Renal cortex interstitium (tissue), 11 donors: Measurements from ENCODE around the gene PODXL. TPM values are rescaled to one million over a fixed set of nuclear protein-coding genes. Genes with fewer than 3 reads are reported as not detected.
A peak's percentile ranks its signal among the peaks of the same experiment; 100 is the strongest.

ENCODE experiments used
- DNase-seq, 11 donors: peaks; one replicate each; pipeline ENCODE4 v3.0.0-alpha.2; 2013; ENCODE audit warnings: low read depth in 9 of 11, low spot score in 4 of 11; ENCODE audit errors: extremely low read depth in 1 of 11
- polyA plus RNA-seq, 3 donors: library from polyadenylated mRNA; unstranded; fragments of 120-200 nt; gene quantifications; one replicate each; pipeline ENCODE4 v1.2.1, GENCODE V29; 2013; ENCODE audit not compliant: insufficient read length in 3 of 3

PODXL gene
- polyA plus RNA-seq, 3 donors, result 669 to 759 (median 678) TPM

GRCh38 chr7:131586259-131586658, 29.8 kb upstream of the PODXL start:
- DNase-seq, result peak in 1 of 11 donors; percentile 17

- DNase-seq, result no peak
These were observed 27.0 kb upstream of the PODXL start for GRCh38 chr7:131583430-131583829.

DNA sequence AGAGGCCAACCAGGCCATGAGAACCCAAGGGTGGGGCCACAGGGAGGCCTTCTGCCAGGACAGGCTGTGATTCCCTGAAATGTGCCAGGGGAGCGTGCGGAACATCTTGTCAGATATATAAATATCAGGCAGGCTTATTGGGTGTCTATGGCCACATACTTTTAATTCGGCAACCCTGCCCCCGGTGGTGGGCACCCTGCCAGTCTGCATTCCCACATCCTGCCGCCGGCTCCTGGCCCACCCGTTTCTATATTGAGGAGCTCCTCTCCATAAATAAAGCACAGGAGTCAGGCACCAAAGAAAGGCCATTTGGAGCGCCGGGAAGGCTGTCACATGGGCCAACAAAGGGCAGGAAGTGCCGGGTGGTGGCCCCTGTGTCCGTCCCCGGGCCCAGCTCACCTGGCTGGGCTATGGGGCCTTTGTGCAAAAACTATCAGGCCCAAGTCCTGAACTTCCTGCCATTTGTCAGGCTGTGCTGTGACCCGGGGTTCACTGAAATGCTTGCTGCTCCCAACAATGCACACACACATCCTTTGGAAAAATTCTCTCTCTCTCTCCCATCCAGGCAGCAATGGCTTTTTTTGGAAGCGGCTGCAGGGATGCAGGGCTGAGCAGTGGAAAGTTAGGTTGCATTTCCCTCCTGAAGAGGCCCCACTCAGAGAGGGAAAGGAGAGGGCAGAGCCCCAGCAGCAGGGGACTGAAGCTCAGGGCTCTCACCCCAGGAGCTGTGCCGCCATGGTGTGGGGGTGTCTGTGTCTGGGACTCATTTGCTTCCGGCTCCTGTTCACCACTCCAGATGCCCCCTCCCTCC, 25.0 kb upstream of the PODXL start:
- peak in 1 of 11 donors; percentile 35 for DNase-seq

- DNase-seq, result no peak
These were observed 22.2 kb upstream of the PODXL start for GRCh38 chr7:131578602-131579001.

DNA sequence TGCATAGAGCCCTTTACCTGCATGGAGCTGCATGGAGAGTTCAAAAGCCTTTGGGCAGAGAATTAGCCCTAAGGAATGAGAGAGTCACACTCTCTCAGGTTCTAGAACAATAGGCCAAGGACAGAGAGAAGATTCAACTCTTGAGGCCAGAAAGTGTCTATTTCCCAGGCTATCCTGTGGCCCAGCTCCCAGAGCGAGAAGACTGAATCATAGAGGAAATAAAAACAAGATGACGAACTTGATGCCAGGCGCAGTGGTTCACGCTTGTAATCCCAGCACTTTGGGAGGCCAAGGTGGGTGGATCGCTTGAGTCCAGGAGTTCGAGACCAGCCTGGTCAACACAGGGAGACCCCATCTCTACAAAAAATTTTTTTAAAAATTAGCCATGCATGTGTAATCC, 18.3 kb upstream of the PODXL start:
- no peak for DNase-seq

GRCh38 chr7:131570401-131570800, 14.0 kb upstream of the PODXL start:
- DNase-seq, result no peak

- no peak for DNase-seq
These were observed 12.5 kb upstream of the PODXL start for GRCh38 chr7:131568970-131569369.

DNA sequence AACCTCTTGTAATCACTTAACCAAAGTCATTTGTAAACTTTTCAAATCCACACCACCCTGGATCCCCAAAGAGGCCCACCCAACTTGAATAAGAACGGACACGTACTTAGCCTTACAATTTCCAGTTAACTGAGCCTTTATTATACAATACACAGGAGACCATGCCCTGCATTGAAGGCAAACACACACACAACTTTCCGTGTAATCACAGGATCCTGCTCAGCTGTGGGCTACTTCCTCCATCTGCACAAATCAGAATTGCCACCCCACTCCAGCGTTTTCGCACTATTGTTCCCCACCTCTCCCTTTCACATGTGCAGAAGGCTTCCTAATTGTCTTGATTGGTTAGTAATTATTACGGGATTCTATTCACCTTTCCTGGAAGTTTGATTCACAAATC, 12.1 kb upstream of the PODXL start:
- DNase-seq, result no peak

- no peak for DNase-seq
These were observed 8.2 kb upstream of the PODXL start for GRCh38 chr7:131564640-131565039.

DNA sequence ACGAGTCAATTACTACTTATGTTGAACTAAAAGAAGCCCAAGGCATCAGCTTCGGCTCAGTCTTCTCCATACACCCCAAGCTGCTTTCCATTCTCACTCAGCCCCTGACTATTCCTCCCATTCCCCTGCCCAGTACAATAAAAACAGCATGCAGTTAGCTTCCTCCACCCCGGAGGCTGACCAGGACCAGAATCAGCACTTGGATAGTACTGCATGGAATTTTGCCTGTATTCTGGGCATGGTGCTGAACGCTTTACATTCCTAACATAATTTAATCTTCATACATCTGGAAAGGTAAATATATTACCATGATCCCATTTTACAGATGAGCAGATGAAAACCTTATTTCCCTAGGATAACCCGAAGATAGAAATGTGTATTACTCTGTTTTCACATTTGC, 7.5 kb upstream of the PODXL start:
- DNase-seq, result no peak

DNA sequence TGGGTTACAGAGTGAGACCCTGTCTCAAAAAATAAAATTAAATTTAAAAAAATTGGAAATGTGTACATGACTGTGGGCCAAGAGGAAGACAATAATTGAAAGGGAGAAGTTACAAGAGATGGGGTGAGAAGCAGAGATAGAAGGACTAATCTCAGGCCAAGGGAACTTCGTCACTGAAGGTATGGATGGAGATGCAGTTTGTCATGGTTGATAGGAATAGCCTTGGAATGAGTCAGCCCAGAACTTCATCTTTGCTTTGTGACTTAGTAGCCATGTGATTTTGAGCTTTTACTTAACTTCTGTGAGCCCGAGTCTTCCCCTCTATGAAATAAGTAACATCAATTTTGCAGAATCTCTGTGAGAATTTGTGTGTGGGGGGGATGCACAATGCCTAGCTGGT, 6.5 kb upstream of the PODXL start:
- DNase-seq, result no peak

GRCh38 chr7:131560061-131560460, 3.6 kb upstream of the PODXL start:
- no peak for DNase-seq

- DNase-seq, result no peak
These were observed 1.4 kb upstream of the PODXL start for GRCh38 chr7:131557652-131558385.

- DNase-seq, result no peak
These were observed 652 bp upstream of the PODXL start for GRCh38 chr7:131556909-131557651.

- DNase-seq, result no peak
These were observed 826 bp downstream of the PODXL start for GRCh38 chr7:131555552-131556052.

- DNase-seq, result no peak
These were observed 1.4 kb downstream of the PODXL start for GRCh38 chr7:131554880-131555516.

GRCh38 chr7:131553931-131554330, 2.5 kb downstream of the PODXL start:
- DNase-seq, result no peak

DNA sequence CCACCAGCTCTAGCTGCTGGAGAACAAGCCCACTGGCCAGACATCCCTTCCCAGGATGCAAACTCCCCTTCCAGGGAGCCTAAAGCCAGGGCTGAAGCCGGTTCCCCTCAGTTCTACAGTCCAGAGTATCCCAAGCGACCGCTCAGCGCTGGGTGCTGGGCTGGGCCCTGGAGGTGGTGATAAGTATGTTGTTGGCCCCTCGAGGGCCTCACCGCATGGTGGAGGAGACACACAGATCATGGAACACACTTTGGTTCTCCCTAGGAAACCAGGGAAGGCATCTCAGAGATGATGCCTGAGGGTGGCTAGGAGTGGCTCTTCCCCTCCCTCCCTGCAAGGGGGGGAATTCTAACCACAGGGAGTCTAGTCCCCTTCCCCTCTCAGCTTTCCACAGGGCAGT, 4.4 kb downstream of the PODXL start:
- DNase-seq, result no peak

DNA sequence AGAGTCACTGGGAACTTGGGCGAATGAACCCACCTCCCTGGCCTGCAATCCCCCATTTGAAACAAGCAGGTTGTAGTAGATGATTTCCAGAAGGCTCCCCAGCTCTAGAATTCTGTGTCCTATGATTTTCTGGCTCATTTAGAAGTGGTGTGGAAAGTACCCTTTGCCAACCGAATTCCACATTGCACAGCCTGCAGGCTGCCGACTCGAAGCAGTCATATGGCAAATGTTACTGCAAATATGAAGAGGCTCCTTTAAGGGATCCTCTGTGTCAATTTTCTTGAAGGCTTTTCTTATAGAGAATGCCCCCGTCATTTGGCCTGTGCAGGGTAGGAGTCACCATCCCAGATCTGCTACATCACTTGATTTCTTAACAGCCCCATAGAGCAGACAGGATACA, 5.6 kb downstream of the PODXL start:
- no peak for DNase-seq
